GM18502 (cell line): ENCODE results near the gene VSIG10L.

Source experiments
- ATAC-seq: cut with Tn5 transposase; IDR thresholded peaks from one replicate; pipeline ENCODE4 v1.9.1; 2021; ENCODE audit warnings: mild to moderate bottlenecking; ENCODE audit not compliant: unreplicated experiment, poor library complexity

Gene VSIG10L

DNA sequence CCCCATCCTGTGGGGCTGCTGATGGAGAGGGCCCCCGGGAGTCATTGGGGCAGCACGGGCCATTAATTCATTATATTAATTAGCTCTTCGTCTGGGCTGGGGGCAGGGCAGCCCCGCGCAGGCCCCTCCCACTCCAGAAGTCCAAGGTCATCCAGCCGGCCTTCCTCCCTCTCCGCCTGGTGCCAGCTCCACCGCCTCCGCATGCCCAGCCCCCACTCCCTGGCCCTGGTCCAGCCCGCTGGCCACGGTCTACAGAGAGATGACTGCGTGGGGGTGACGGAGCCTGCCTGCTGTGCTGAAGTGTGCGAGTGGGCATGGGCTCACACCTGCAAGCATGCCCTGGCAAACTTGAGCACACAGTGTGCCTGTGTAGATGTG is 21.7 kb downstream of the VSIG10L start:
- ATAC-seq = no peak

DNA sequence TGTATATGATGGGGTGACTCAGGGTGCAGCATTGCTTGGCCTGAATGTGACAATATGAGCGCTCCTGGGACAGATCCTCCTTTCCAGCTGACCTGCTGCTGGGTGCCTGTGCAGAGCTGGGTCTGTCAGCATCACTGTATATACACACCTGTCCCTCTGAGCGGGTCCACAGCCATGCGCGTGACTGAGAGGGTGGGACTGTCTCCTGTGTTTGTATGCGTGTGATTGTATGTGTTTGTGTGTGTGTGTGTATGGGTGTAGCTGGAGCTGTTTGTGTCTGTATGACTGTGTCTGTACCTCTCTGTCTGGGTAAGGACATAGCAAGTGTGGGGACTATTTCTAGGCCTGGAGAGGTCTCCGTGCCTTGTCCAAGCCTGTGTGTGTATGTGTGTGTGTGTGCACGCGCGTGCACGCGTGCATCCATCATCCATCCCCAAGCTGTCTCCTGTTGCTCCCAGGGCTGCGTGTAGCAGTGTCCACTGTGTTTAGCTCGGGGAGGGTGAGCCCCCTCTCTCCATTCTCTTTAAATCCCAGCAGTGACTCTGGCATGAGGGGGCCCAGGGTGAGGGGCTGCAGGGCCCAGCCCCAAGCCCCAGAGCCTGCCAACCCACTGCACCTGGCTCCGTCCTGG is 22.2 kb downstream of the VSIG10L start:
- no peak for ATAC-seq

DNA sequence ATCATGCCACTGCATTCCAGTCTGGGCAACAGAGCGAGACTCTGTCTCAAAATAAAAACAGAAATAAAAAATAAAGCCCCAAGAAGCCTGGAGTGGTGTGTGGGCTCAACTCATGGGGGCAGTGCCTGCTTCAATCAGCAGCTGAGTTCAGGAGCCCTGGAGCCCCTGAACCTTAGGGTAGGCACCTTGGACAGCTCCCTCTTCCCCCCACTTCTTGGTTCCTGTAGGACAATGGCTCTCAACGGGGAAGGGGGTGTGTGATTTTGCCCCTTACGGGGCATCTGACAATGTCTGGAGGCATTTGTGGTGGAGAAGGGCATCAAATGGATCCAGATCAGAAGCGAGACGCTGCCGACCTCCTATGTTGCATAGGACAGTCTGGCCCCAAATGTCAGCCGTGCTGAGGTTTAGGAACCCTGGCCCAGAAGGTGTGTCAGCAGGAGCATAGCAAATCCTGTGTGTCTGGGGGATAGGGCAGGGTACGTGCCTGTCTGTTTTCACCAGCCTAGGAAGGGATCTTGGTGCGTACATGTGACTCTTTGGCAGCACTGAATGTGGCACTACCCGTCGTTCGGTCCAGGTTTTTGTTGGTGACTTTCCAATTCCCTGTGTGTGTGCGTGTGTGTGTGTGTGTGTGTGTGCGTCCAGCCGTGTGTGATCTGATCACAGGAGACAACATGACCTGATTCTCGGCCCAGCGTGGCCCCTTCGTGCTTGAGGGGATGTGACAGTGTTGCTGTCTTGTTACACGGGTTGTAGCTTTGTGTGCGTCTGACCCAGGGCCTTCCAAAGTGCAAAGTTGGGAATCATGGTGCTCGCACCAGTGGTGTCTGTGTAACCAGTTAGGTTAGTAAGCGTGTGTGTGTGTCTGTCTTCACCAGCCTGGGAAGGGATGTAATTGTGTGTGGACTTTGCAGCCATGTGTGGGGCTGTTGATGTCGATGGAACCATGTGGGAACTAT is 23.0 kb downstream of the VSIG10L start:
- no peak for ATAC-seq

DNA sequence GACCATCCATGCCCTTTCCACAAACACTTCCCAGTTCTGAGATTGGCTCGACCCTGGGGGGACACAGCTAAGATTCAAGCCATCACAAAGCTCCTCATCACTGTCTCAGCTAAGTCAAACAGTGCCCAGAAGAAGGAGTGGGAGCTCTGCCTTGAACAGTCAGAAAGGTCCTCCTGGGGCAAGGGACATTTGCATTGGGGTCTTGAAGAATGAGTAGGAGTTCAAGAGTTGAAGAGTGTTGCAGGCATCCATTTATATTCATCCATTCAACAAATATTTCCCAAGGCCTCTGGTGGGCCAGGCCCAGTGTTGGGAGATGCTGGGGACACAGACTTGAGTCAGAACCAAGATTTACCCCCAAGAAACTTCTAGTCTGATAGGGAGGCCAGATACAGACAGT is 24.0 kb downstream of the VSIG10L start:
- no peak for ATAC-seq

DNA sequence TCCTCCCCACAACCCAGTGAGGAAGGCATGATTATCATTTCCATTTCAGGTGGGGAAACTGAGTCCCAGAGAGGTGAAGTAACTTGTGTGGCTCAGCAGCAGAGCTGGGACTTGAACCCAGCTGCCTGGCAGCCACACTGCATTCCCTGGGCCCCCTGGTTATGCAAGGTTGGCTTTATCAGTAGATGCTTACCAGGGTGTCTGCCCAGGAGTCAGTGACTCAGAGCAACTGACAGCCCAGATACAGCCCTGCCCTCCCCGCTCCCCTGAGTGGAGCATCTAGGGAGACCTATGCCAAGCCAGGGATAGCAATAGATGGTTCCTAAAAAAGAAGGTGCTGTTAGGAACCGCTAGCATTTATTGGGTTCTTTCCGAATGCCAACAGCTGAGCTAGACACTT is 24.6 kb downstream of the VSIG10L start:
- no peak for ATAC-seq

DNA sequence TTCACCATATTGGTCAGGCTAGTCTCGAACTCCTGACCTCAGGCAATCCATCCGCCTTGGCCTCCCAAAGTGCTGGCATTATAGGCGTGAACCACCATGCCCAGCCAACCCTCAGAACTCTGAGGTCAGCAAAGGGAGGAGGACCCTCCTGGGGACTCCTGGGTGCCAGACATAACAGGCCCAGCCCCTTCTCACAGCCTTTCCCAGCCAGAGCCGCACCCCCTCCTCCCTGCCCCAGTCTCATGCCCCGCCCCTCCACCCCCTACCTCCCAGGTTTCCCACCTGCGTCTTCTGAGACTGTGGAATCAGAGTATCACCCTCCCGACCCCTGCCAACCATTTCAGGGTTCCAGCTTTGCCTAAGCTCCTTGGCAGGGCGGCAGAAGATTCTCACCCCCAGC is 25.3 kb downstream of the VSIG10L start:
- no peak for ATAC-seq

DNA sequence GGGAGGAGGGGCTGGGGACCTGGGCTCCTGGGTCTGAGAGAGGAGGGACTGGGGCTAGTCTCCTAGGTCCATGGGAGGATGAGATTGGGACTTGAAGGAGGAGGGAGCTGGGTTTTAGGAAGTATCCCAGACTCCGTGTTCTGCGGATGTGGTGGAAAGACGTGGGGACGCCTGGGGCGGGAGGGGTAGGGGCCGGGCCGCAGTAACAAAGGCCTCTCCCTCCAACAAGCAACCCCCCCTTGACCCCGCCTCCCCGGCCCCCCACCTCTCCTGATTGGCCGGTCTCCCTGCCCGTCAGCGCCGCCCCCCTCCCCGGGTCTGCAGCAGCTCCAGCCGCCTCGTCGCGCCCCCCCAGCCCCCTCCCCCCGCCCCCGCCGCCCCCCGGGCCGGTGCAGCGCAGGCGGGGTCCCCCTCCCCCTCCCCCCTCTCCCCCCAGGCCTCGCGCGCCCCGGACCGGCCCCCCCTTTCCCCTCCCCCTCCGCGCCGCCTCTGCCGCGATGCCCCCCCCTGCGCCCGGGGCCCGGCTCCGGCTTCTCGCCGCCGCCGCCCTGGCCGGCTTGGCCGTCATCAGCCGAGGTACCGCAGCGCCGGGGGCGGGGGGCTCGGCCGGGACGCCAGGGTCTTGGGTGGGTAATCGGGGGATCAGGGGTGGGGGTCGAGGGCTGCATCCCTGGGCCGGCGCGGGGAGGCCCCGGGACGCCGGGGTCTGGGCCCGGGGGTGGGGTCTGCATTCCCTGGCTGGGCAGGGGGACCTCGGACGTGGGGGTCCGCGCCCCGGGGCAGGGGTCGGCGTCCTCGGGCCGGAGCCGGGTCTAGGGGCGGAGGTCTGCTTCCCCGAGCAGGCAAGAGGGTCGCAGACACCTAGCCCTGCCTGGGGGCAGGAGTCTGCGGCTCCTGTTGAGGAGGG is 30.3 kb downstream of the VSIG10L start, which contains the start of gene IGLON5:
Gene IGLON5 (plus strand): TSS at position 294 of the 907 bp plus-strand sequence. CDS start 204 bp downstream, at position 498.
- no peak for ATAC-seq

DNA sequence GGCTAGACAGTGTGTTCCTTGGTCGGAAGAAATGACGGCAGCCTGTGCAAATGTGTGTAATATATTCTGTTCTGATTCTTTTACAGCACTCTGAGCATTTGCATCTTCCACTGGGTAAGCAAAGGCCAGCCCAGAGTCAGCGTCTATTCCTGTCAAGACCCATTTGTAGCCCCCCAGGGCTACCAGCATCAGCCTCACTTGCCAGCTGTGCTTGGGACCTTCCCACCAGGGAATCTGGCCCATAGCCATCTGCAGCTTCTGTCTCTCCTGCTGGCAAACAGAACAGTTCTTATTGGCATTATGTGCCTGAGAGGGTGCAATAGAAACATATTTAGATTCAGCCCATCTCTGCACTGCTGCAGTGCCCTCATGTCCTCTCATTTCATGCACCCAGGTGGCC is 36.5 kb downstream of the VSIG10L start:
- no peak for ATAC-seq

DNA sequence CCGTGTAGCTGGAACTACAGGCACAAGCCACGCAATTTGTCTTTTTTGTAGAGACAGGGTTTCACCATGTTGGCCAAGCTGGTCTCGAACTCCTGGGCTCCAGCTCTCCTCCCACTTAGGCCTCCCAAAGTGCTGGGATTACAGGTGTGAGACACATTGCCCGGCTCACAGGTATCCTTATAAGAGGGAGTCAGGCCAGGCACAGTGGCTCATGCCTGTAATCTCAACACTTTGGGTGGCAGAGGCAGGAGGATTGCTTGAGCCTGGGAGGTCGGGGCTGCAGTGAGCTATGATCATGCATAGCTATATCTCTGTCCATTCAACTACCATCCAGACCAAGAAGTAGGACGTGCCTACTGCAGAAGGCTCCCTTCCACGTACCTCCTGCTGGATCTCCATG is 40.7 kb downstream of the VSIG10L start:
- no peak for ATAC-seq

DNA sequence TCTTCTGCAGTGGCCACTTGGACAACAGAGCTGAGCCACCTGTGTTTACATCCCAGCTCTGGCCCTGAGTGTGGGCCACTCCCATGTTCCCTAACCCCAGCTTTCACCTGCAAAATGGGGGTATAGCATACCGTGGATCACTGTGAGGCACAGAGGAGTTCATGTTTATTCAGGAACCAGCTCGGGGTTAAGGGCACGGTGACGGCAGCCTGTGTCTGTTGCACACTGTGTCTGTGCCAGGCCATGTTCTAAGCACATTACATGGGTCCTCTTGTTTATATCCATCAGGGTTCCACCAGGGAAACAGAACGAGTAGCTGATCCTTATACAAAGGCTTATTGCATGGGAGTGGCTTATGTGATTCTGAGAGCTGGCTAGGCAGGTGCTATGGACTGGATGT is 44.5 kb downstream of the VSIG10L start:
- ATAC-seq = no peak

DNA sequence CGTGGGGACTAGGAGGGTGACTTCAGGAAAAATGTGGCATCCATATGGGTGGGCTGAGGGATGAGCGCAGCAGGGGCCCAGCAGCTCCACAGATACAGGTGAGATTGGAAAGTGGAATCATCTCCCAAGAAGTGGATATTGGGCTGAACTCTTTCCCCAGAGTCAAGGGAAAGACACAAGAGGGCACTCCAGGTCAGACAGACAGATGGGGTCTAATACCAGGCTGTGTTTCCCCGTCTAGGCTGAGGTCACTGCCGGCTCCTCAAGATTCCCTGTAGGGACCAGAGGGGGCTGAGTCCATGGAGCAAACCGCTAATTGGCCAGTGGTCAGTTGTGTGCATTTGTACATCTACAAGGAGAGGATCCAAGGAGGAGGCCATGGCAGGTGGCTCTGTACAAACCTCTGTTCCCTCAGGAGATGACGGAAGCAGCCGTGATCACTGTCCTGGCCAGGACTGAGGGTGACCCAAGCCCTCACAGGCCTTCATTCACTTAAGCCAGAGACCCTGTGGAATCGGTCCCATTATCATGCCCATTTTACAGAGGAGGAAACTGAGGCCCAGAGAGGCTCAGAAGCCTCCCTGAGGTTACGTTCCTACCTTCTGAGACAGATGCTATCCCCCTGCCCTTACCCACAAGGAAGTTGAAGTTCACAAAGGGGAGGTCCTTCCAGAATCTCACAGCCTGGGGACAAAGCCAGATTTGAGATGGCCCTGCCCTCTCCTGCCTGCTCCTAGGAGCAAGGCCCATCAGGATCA is 45.4 kb downstream of the VSIG10L start:
- ATAC-seq = no peak

DNA sequence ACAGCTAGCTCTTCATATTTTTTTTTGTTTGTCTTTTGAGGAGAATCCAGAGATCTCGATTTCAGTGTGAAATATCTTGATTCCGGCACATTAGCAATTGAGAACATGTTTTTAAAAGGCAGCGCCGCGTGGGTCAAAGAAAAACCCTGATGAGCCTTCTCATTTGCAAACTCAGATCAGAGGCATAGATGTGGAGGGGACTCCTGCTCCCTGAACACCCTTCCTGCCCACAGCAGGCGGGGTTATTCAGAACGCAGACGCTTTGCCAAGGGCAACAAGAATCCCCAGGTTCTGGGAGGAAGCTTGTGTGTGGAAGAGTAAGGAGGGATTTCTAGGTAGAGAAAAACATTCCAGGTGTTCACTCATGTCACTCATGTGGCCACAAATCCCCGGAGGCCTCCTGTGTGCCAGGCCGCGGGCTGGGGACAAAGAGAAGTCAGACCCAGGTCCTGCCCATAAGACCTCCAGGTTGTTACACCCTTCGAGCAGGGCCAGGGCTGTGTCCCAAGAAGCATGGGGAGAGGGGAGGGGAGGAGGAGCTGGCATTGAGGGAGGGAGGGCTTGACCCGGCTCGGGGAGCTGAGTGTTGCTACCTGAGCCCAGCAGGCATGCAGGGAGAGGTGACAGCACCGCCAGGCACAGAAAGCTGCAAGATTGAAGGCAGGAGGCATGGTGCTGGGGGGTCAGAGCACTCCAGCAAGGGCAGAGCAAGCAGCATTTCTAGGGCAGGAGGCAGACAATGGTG is 46.4 kb downstream of the VSIG10L start:
- no peak for ATAC-seq

DNA sequence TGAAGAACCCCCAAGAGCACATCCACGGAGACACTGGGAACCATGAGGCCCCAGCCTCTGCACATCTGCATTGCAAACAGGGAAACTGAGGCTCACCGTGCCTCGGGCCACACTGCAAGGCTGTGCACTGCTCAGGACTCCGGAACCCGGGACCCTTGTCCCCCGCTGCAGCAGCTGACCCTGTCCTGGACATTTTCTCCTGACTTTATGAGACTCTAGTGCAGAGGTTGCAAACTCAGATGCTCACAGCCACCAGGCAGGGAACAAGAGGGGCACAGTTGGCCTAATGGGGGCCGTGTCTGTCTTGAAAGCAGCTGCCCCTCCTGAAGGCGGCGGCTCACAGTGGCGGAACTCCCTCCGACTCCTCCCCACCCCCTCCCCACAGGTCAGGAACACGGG is 47.0 kb downstream of the VSIG10L start:
- ATAC-seq = no peak

DNA sequence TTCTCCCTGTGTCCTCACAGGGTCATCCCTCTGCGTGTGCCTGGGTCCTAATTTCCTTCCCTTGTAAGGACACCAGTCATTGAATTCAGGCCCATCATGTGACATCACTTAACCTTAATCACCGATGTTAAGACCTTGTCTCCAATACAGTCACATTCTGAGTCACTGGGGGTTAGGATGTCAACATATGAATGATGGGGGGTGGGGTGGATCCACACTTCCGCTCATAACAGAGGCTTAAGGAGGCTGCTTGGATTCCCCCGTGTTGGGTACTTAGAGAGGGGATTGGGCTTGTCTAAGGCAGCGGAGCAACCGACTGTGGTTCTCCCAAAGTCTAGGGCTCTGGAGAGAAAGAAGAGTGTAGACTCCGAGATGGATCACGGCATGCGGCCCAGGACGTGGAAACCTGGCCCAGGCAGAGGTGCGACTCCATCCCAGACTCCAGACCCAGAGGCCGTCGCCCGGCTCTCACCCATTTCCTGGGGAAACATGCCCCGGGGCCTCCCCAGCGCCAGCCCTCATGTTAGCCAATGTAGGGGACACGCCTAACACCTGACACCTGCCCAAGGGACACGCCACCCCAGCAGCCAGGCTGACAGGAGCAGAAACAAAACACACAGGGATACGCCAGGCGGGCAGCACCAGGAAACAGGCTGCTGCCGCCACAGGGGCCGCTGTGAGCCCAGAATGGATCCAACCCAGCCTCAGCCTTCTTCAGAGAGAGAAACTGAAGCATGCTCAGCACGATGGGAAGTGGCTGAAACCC is 47.5 kb downstream of the VSIG10L start:
- no peak for ATAC-seq

DNA sequence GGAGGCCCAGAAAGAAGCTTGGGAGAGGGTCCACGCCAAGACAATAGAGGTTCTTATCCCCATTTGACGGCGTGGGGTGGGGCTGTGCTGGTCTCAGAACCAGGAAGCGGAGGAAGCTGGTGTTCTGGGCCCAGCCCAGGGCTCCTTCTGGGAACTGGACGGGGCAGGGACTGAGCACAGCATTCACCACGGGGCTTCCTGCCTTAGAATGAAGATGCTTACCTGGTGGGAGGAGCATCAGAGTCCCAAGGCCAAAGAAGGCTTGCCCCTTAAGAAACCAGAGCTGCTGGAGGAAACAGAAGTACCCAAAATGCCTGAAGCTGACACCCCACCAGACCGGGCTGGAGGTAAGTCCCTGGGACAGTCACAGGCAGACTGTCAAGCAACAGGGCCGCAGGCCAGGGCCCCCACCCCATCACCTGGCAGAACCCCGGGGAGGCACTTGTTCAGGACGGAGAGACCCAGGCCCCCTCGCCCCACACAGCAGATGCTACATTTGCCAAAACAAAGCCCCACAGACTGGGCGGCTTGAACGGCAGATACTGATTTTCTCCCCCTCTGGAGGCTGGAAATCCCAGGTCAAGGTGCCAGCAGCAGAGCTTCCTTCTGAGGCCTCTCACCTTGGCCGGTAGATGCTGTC is 48.2 kb downstream of the VSIG10L start:
- no peak for ATAC-seq

DNA sequence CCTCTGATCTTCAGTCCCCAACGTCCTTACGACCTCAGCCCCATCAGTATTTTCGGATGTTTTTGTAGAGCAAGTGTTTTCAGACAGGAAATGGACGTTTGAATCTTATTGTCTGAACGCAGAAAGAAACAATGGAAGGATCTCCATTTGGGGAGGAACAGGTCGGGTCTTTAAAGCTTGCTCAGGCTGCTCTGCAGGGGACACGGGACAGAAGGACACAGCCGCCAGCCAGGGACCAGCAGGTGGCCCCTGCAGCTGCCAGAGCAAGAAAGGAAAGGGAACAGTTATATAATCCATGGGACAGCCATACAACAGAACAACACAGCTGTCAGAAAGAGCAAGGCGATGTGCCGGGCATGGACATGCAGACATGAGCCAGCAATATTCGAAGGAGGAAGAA is 49.0 kb downstream of the VSIG10L start:
- no peak for ATAC-seq

DNA sequence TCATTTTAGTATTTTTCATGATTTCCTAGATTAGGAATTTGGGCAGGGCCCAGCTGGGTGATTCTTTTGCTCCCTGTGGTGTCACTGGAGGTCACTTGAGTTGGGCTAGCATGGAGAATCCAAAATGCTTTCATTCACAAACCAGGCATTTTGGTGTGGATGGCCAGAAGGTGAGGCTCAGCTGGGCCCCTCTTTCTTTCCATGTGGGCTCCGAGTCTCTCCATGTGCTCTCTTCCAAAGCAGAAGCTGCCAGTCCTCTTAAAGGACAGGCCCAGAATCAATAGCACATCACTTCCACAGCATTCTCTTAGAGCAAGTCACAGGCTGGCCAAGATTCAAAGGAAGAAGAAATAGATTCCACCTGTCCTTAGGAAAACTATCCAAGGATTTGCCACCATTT is 52.3 kb downstream of the VSIG10L start:
- ATAC-seq = no peak

DNA sequence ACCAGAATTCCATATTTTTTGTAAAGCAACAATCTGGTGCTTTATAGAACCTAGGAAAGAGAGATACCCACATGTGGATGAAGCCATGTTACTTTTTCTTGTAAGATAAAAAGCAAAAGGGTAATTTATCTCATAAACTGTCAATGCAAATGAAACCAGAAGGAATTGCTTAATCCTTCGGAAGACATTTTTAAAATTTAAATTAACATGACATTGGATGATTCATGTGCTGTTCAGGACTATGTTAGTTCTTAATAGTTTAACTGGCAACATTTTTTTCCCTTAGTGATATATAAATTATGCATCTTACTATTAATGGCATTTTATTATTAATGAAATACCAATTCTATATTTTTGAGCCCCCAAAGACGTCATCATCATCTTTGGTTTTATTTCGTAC is 56.3 kb downstream of the VSIG10L start:
- ATAC-seq = no peak
